Dendritic cell treated with granulocyte-macrophage colony-stimulating factor and Interleukin-4, amounts not matched to agents 40 ng/mL and 50 ng/mL, for 4 days (primary cell): ENCODE results near the gene BATF3.

Experiments
- H3K27ac Mint-ChIP-seq: one replicate; pipeline ENCODE4 v1.8.0; 2022; ENCODE audit warnings: mild to moderate bottlenecking, mixed read lengths
- H3K27me3 Mint-ChIP-seq: one replicate; pipeline ENCODE4 v1.8.0; 2022; ENCODE audit warnings: mild to moderate bottlenecking, mixed read lengths
- H3K36me3 Mint-ChIP-seq: one replicate; pipeline ENCODE4 v1.8.0; 2022; ENCODE audit warnings: low read depth, mixed read lengths
- H3K4me1 Mint-ChIP-seq: one replicate; pipeline ENCODE4 v1.8.0; 2022; ENCODE audit warnings: low read depth, mixed read lengths
- H3K4me3 Mint-ChIP-seq: one replicate; pipeline ENCODE4 v1.8.0; 2022; ENCODE audit warnings: mild to moderate bottlenecking, moderate library complexity, mixed read lengths
- H3K9me3 Mint-ChIP-seq: one replicate; pipeline ENCODE4 v1.8.0; 2022; ENCODE audit warnings: mixed read lengths
- intact Hi-C: fragments of 100-400 bp; cut with micrococcal nuclease; formaldehyde crosslinking; loops from one replicate; pipeline ENCODE4 v1.15.0; 2022

Gene BATF3

GRCh38 chr1:212699104-212699624 lies 476 bp downstream of the BATF3 start:
- intact Hi-C loops = loop anchor here (2.0 to 5.0 kb wide), 2 partner anchors 14 to 53 kb away; no protein-coding TSS in a partner anchor
- Mint-ChIP-seq H3K27me3 (peaks cover 16% of the 10 kb centered on the region), H3K36me3 (peaks cover 14% of the 10 kb centered on the region), H3K4me1 (peaks cover 54% of the 10 kb centered on the region), H3K9me3 (no peaks in the 10 kb centered on the region), H3K4me3 (peak overlapping the region; percentile 92), H3K27ac (peak overlapping the region; percentile 90)

- peaks cover 14% of the 10 kb centered on the region for H3K36me3 Mint-ChIP-seq
- H3K4me1 Mint-ChIP-seq = peaks cover 55% of the 10 kb centered on the region
- peaks cover 16% of the 10 kb centered on the region for H3K27me3 Mint-ChIP-seq
- H3K9me3 Mint-ChIP-seq = no peaks in the 10 kb centered on the region
- peak overlapping the region; percentile 90 for H3K27ac Mint-ChIP-seq
- intact Hi-C loops = loop anchor here (2.0 to 5.0 kb wide), 2 partner anchors 14 to 54 kb away; no protein-coding TSS in a partner anchor
- H3K4me3 Mint-ChIP-seq = peak overlapping the region; percentile 92
These were observed 1.1 kb downstream of the BATF3 start for GRCh38 chr1:212698467-212699103.

GRCh38 chr1:212696721-212697331 lies 2.8 kb downstream of the BATF3 start:
- Mint-ChIP-seq H3K36me3 (peaks cover 14% of the 10 kb centered on the region), H3K4me1 (peaks cover 58% of the 10 kb centered on the region), H3K27me3 (peaks cover 8% of the 10 kb centered on the region), H3K9me3 (no peaks in the 10 kb centered on the region), H3K4me3 (peak overlapping the region; percentile 92), H3K27ac (peak overlapping the region; percentile 90)
- intact Hi-C loops = loop anchor here (5.0 kb wide), 1 partner anchor 55 kb away; no protein-coding TSS in a partner anchor

- peaks cover 41% of the 10 kb centered on the region for H3K4me1 Mint-ChIP-seq
- no peaks in the 10 kb centered on the region for H3K36me3 Mint-ChIP-seq
- H3K27me3 Mint-ChIP-seq = peaks cover 3% of the 10 kb centered on the region
- no peak overlapping the region for H3K4me3 Mint-ChIP-seq
- intact Hi-C loops = no loop called here
- H3K9me3 Mint-ChIP-seq = no peaks in the 10 kb centered on the region
- no peak overlapping the region for H3K27ac Mint-ChIP-seq
These were observed 6.6 kb downstream of the BATF3 start for GRCh38 chr1:212692774-212693644.

GRCh38 chr1:212691561-212692071 lies 8.0 kb downstream of the BATF3 start:
- Mint-ChIP-seq H3K4me3 (no peak overlapping the region), H3K36me3 (no peaks in the 10 kb centered on the region), H3K27ac (no peak overlapping the region), H3K9me3 (no peaks in the 10 kb centered on the region), H3K27me3 (peaks cover 3% of the 10 kb centered on the region), H3K4me1 (peaks cover 27% of the 10 kb centered on the region)
- intact Hi-C loops = no loop called here

- Mint-ChIP-seq H3K9me3 (no peaks in the 10 kb centered on the region), H3K4me3 (no peak overlapping the region), H3K36me3 (no peaks in the 10 kb centered on the region), H3K27ac (peak overlapping the region; percentile 43), H3K27me3 (peaks cover 1% of the 10 kb centered on the region), H3K4me1 (peaks cover 20% of the 10 kb centered on the region)
- intact Hi-C loops = no loop called here
These were observed 8.7 kb downstream of the BATF3 start for GRCh38 chr1:212690816-212691403.

- no peaks in the 10 kb centered on the region for H3K27me3 Mint-ChIP-seq
- no peak overlapping the region for H3K4me3 Mint-ChIP-seq
- intact Hi-C loops = no loop called here
- H3K36me3 Mint-ChIP-seq = no peaks in the 10 kb centered on the region
- no peak overlapping the region for H3K27ac Mint-ChIP-seq
- no peaks in the 10 kb centered on the region for H3K9me3 Mint-ChIP-seq
- peaks cover 13% of the 10 kb centered on the region for H3K4me1 Mint-ChIP-seq
These were observed 9.7 kb downstream of the BATF3 start for GRCh38 chr1:212689758-212690529.

GRCh38 chr1:212689196-212689725 lies 10.4 kb downstream of the BATF3 start:
- Mint-ChIP-seq H3K4me1 (peaks cover 6% of the 10 kb centered on the region), H3K9me3 (no peaks in the 10 kb centered on the region), H3K36me3 (peaks cover 6% of the 10 kb centered on the region), H3K4me3 (no peak overlapping the region), H3K27me3 (no peaks in the 10 kb centered on the region), H3K27ac (no peak overlapping the region)
- intact Hi-C loops = no loop called here

- Mint-ChIP-seq H3K27me3 (no peaks in the 10 kb centered on the region), H3K4me1 (peaks cover 4% of the 10 kb centered on the region), H3K36me3 (peaks cover 11% of the 10 kb centered on the region), H3K9me3 (no peaks in the 10 kb centered on the region), H3K27ac (no peak overlapping the region), H3K4me3 (no peak overlapping the region)
- intact Hi-C loops = no loop called here
These were observed 11.1 kb downstream of the BATF3 start for GRCh38 chr1:212688341-212689047.

- intact Hi-C loops = no loop called here
- H3K4me1 Mint-ChIP-seq = no peaks in the 10 kb centered on the region
- H3K4me3 Mint-ChIP-seq = no peak overlapping the region
- no peaks in the 10 kb centered on the region for H3K9me3 Mint-ChIP-seq
- no peak overlapping the region for H3K27ac Mint-ChIP-seq
- peaks cover 11% of the 10 kb centered on the region for H3K36me3 Mint-ChIP-seq
- no peaks in the 10 kb centered on the region for H3K27me3 Mint-ChIP-seq
These were observed 11.8 kb downstream of the BATF3 start for GRCh38 chr1:212687811-212688210.

GRCh38 chr1:212686591-212686990 lies 13.0 kb downstream of the BATF3 start:
- H3K27me3 Mint-ChIP-seq = no peaks in the 10 kb centered on the region
- no peaks in the 10 kb centered on the region for H3K4me1 Mint-ChIP-seq
- H3K4me3 Mint-ChIP-seq = no peak overlapping the region
- H3K27ac Mint-ChIP-seq = no peak overlapping the region
- intact Hi-C loops = no loop called here
- no peaks in the 10 kb centered on the region for H3K9me3 Mint-ChIP-seq
- H3K36me3 Mint-ChIP-seq = peaks cover 11% of the 10 kb centered on the region

GRCh38 chr1:212686069-212686468 lies 13.6 kb downstream of the BATF3 start:
- Mint-ChIP-seq H3K9me3 (no peaks in the 10 kb centered on the region), H3K4me1 (peaks cover 4% of the 10 kb centered on the region), H3K27ac (no peak overlapping the region), H3K36me3 (peaks cover 11% of the 10 kb centered on the region), H3K27me3 (no peaks in the 10 kb centered on the region), H3K4me3 (no peak overlapping the region)
- intact Hi-C loops = no loop called here
